IMR-90 (cell line): ENCODE data around the gene ZNF679. TPM values are rescaled to one million over a fixed set of nuclear protein-coding genes. Genes with fewer than 3 reads are reported as not detected.

Source experiments
- ATAC-seq: fragments of 200-7000 bp; cut with Tn5 transposase; 2 replicates; pipeline ENCODE4 v1.9.1; 2020; ENCODE audit warnings: low read depth, mild to moderate bottlenecking, moderate library complexity
- BruUV-seq: library from RNA; stranded (reverse); fragments of 400-500 nt; replicated peaks from 2 replicates; lab custom pipeline; 2021; lab: Mats Ljungman, UMichigan
- CTCF ChIA-PET: fragments of 300-600 bp; formaldehyde crosslinking; extraction: SDS; loops from one replicate; lab custom pipeline; 2021; ENCODE audit warnings: antibody characterized with exemption; lab: Yijun Ruan, JAX
- POLR2A ChIA-PET: fragments of 300-600 bp; sonication (Branson Sonifier 250); formaldehyde crosslinking; loops from one replicate; lab custom pipeline; 2022; ENCODE audit warnings: antibody characterized with exemption; ENCODE audit not compliant: unreplicated experiment; lab: Charles Lee
- DNase-seq: peaks from one replicate; pipeline ENCODE4 v3.0.0; 2013
- H2AFZ ChIP-seq: replicated peaks from 2 replicates; pipeline ENCODE3; 2013; ENCODE audit warnings: low read length, mild to moderate bottlenecking; ENCODE audit not compliant: poor library complexity
- H2AK5ac ChIP-seq: 2 replicates; pipeline ENCODE4 v1.6.1; 2013; ENCODE audit warnings: low read depth, low read length, inconsistent platforms
- H2AK9ac ChIP-seq: replicated peaks from 2 replicates; pipeline ENCODE3; 2013; ENCODE audit warnings: mild to moderate bottlenecking, low read depth, low read length, moderate library complexity; ENCODE audit not compliant: poor library complexity
- H2BK120ac ChIP-seq: 2 replicates; pipeline ENCODE4 v1.6.1; 2013; ENCODE audit warnings: low read depth, low read length, inconsistent platforms
- H2BK15ac ChIP-seq: 3 replicates; pipeline ENCODE4 v1.6.1; 2013; ENCODE audit warnings: low read depth, low read length, inconsistent platforms
- H2BK20ac ChIP-seq: 2 replicates; pipeline ENCODE4 v1.6.1; 2013; ENCODE audit warnings: low read depth, mild to moderate bottlenecking, inconsistent platforms, low read length, moderate library complexity
- H2BK5ac ChIP-seq: 2 replicates; pipeline ENCODE4 v1.6.1; 2013; ENCODE audit warnings: mild to moderate bottlenecking, low read depth, low read length, inconsistent platforms; ENCODE audit not compliant: poor library complexity, severe bottlenecking
- H3K14ac ChIP-seq: replicated peaks from 2 replicates; pipeline ENCODE4 v1.6.1; 2013; ENCODE audit warnings: low read depth, low read length, inconsistent platforms
- H3K18ac ChIP-seq: 2 replicates; pipeline ENCODE4 v1.6.1; 2013; ENCODE audit warnings: low read depth, low read length, control low read depth
- H3K23ac ChIP-seq: 2 replicates; pipeline ENCODE4 v1.6.1; 2013; ENCODE audit warnings: low read depth, low read length, inconsistent platforms
- H3K27ac ChIP-seq: 2 replicates; pipeline ENCODE4 v1.5.1; 2013; ENCODE audit warnings: mild to moderate bottlenecking, control low read depth, low read length; ENCODE audit not compliant: insufficient read depth
- H3K27me3 ChIP-seq: 2 replicates; pipeline ENCODE4 v1.6.1; 2013; ENCODE audit warnings: low read length; ENCODE audit not compliant: control insufficient read depth, insufficient read depth
- H3K36me3 ChIP-seq: 2 replicates; pipeline ENCODE4 v1.6.1; 2013; ENCODE audit warnings: low read length, mixed read lengths; ENCODE audit not compliant: control insufficient read depth, insufficient read depth
- H3K4ac ChIP-seq: 2 replicates; pipeline ENCODE4 v1.6.1; 2013; ENCODE audit warnings: low read depth, low read length, inconsistent platforms
- H3K4me1 ChIP-seq: 2 replicates; pipeline ENCODE4 v1.6.1; 2013; ENCODE audit warnings: low read length, mixed read lengths; ENCODE audit not compliant: control insufficient read depth, insufficient read depth
- H3K4me2 ChIP-seq: 2 replicates; pipeline ENCODE4 v1.6.1; 2013; ENCODE audit warnings: low read depth, mild to moderate bottlenecking, control low read depth, low read length, moderate library complexity
- H3K4me3 ChIP-seq: 2 replicates; pipeline ENCODE4 v1.5.1; 2013; ENCODE audit warnings: low read depth, mild to moderate bottlenecking, control low read depth, low read length, moderate library complexity; ENCODE audit not compliant: insufficient read depth
- H3K56ac ChIP-seq: 2 replicates; pipeline ENCODE4 v1.6.1; 2013; ENCODE audit warnings: low read length, inconsistent platforms; ENCODE audit not compliant: insufficient read depth; ENCODE audit errors: extremely low read depth
- H3K79me1 ChIP-seq, 2 experiments: 2 replicates each; pipeline ENCODE4 v1.6.1; 2013; ENCODE audit warnings: low read length in 2 of 2, inconsistent platforms in 1 of 2, low read depth in 1 of 2
- H3K9ac ChIP-seq: 2 replicates; pipeline ENCODE4 v1.6.1; 2013; ENCODE audit warnings: low read depth, low read length, control low read depth
- H3K9me1 ChIP-seq: 2 replicates; pipeline ENCODE4 v1.6.1; 2013; ENCODE audit warnings: low read length, inconsistent platforms; ENCODE audit not compliant: insufficient read depth
- H3K9me3 ChIP-seq: 2 replicates; pipeline ENCODE4 v1.6.1; 2013; ENCODE audit warnings: low read length; ENCODE audit not compliant: control insufficient read depth, insufficient read depth
- H4K20me1 ChIP-seq: 2 replicates; pipeline ENCODE4 v1.6.1; 2013; ENCODE audit warnings: low read length, inconsistent platforms; ENCODE audit not compliant: insufficient read depth
- H4K5ac ChIP-seq: 2 replicates; pipeline ENCODE4 v1.6.1; 2013; ENCODE audit warnings: mild to moderate bottlenecking, low read depth, low read length, control low read depth
- H4K8ac ChIP-seq, 2 experiments: 2 replicates each; pipeline ENCODE4 v1.6.1; 2013; ENCODE audit warnings: low read depth in 2 of 2, low read length in 2 of 2, control low read depth in 1 of 2, inconsistent platforms in 1 of 2
- H4K91ac ChIP-seq: 2 replicates; pipeline ENCODE4 v1.6.1; 2013; ENCODE audit warnings: low read depth, low read length, inconsistent platforms; ENCODE audit not compliant: insufficient read depth
- SMC3 ChIP-seq: fragments of 150-350 bp; IDR thresholded peaks from 2 replicates; pipeline ENCODE4 v1.6.1; 2016; ENCODE audit warnings: low read depth, mild to moderate bottlenecking, antibody characterized with exemption, low read length, moderate library complexity
- WGBS, 2 experiments: methylation state at CpG; one replicate each; pipeline versions ENCODE4 v1.1.5 to v1.1.7; 2013; ENCODE audit warnings: missing lambda C conversion rate in 2 of 2; ENCODE audit not compliant: insufficient read length in 1 of 2; ENCODE audit errors: extremely low coverage in 2 of 2; 5-methylcytosine and 5-hydroxymethylcytosine counted together
- dilution Hi-C: fragments of 300-500 bp; cut with HindIII; formaldehyde crosslinking; loops from one replicate; pipeline ENCODE4 v1.14.3; 2018; ENCODE audit warnings: low sequenced_read_pairs; ENCODE audit not compliant: unreplicated experiment
- in situ Hi-C: fragments of 300-500 bp; cut with MboI; formaldehyde crosslinking; loops from 3 replicates; pipeline ENCODE4 v1.14.3; 2019; ENCODE audit warnings: low sequenced_read_pairs, inconsistent platforms, mixed read lengths
- intact Hi-C: fragments of 100-400 bp; cut with micrococcal nuclease; formaldehyde crosslinking; loops from 2 replicates; pipeline ENCODE4 v1.10.0; 2022
- polyA plus RNA-seq, 3 experiments: library from polyadenylated mRNA; depleted of rRNA; stranded (reverse); fragments of >200 nt; gene quantifications; 2 replicates each; pipeline ENCODE4 v1.2.3, GENCODE V29; 2012; ENCODE audit warnings: low replicate concordance in 1 of 3
- total RNA-seq: library from RNA; depleted of rRNA; stranded (reverse); fragments of >200 nt; gene quantifications from 2 replicates; pipeline ENCODE4 v1.2.3, GENCODE V29; 2012

Gene ZNF679
- total and polyA plus RNA-seq, 2 of the 4 experiments (the other 2 are of a cell fraction): not detected

DNA sequence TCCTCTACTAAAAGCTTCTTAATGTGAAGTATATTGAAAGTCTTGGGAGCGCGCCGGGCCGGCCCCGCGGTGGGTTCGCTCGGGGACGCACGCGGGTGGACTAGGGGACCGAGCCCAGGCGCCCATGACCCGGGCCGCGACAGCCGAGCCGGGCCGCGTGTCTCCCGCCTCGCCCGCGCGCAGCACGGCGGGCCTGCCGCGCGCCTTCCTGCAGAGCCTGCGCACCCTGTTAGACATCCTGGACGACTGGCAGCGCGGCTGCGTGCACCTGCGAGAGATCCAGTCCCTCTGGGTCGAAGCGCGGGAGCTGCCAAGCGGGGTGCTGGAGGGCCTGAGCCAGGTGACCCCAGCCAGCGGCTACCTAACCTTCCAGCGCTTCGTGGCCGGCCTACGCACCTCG lies 46.7 kb upstream of the ZNF679 start:
- intact Hi-C loops (no loop called here), dilution Hi-C loops (no loop called here), in situ Hi-C loops (no loop called here)
- no peak overlapping the region for H2AFZ ChIP-seq
- ATAC-seq (no peak), DNase-seq (no peak)
- no peak overlapping the region for H3K27ac ChIP-seq
- H3K79me1 ChIP-seq: no peaks in the 10 kb centered on the region
- no peaks in the 10 kb centered on the region for H3K36me3 ChIP-seq
- 31% methylated on average over 6 of the region's 46 CpGs; no CpG with 5 or more reads in 1 of the 2 experiments for WGBS, 2 experiments
- H2BK15ac ChIP-seq: no peak overlapping the region
- no peak overlapping the region for H3K9ac ChIP-seq
- no peaks in the 10 kb centered on the region for H3K9me1 ChIP-seq
- no peak overlapping the region for H3K4me3 ChIP-seq
- H2AK9ac ChIP-seq: no peak overlapping the region
- no peak overlapping the region for H3K18ac ChIP-seq
- CTCF ChIA-PET: no interaction called here
- no peak overlapping the region for H3K23ac ChIP-seq
- H3K4me2 ChIP-seq: no peak overlapping the region
- no peak overlapping the region for H2BK5ac ChIP-seq
- H3K56ac ChIP-seq: no peak overlapping the region
- no peak overlapping the region for H3K14ac ChIP-seq
- H3K4ac ChIP-seq: no peak overlapping the region
- H4K20me1 ChIP-seq: no peaks in the 10 kb centered on the region
- H2BK120ac ChIP-seq: no peak overlapping the region
- no peak overlapping the region for H4K8ac ChIP-seq
- H2AK5ac ChIP-seq: no peak overlapping the region
- peaks cover 18% of the 10 kb centered on the region; the same call in 1 of the 2 replicates for H3K9me3 ChIP-seq
- POLR2A ChIA-PET: no interaction called here
- H2BK20ac ChIP-seq: no peak overlapping the region
- H4K91ac ChIP-seq: no peak overlapping the region
- no peak overlapping the region for H4K5ac ChIP-seq
- BruUV-seq: no TSS peak
- no peaks in the 10 kb centered on the region for H3K27me3 ChIP-seq
- H3K4me1 ChIP-seq: no peaks in the 10 kb centered on the region
- no peak for TF ChIP-seq SMC3
